Hepatocyte (in vitro differentiated cells): ENCODE data around the gene ABCA1. TPM values are rescaled to one million over a fixed set of nuclear protein-coding genes. Genes with fewer than 3 reads are reported as not detected.

Experiments used
- DNase-seq: peaks from one replicate; pipeline ENCODE4 v3.0.0-alpha.2; 2016; ENCODE audit warnings: low spot score
- H2AFZ ChIP-seq: fragments of 200-600 bp; sonication (generic); 2 replicates; pipeline ENCODE4 v1.6.0; 2016; ENCODE audit warnings: antibody characterized with exemption, mild to moderate bottlenecking
- H3K27ac ChIP-seq: fragments of 200-600 bp; sonication (generic); 2 replicates; pipeline ENCODE4 v1.5.1; 2016; ENCODE audit warnings: mild to moderate bottlenecking
- H3K27me3 ChIP-seq: fragments of 200-600 bp; sonication (generic); 2 replicates; pipeline ENCODE4 v1.6.1; 2016
- H3K36me3 ChIP-seq: fragments of 200-600 bp; sonication (generic); replicated peaks from 2 replicates; pipeline ENCODE4 v1.5.1; 2016; ENCODE audit warnings: low read depth; ENCODE audit not compliant: insufficient read depth
- H3K4me1 ChIP-seq: fragments of 200-600 bp; sonication (generic); 2 replicates; pipeline ENCODE4 v1.5.1; 2016; ENCODE audit warnings: mild to moderate bottlenecking, moderate library complexity; ENCODE audit not compliant: insufficient read depth
- H3K4me2 ChIP-seq: fragments of 200-600 bp; sonication (generic); 2 replicates; pipeline ENCODE4 v1.6.0; 2016
- H3K4me3 ChIP-seq: fragments of 200-600 bp; sonication (generic); 2 replicates; pipeline ENCODE4 v1.5.1; 2016; ENCODE audit warnings: mild to moderate bottlenecking
- H3K79me2 ChIP-seq: fragments of 200-600 bp; sonication (generic); 2 replicates; pipeline ENCODE4 v1.6.0; 2017; ENCODE audit warnings: mild to moderate bottlenecking
- H3K9me2 ChIP-seq: fragments of 200-600 bp; sonication (generic); replicated peaks from 2 replicates; pipeline ENCODE4 v1.6.0; 2017; ENCODE audit warnings: mild to moderate bottlenecking; ENCODE audit not compliant: insufficient read depth
- H3K9me3 ChIP-seq: fragments of 200-600 bp; sonication (generic); 2 replicates; pipeline ENCODE4 v1.5.1; 2016; ENCODE audit warnings: low read depth, mild to moderate bottlenecking
- H4K20me1 ChIP-seq: fragments of 200-600 bp; sonication (generic); 2 replicates; pipeline ENCODE4 v1.6.0; 2016; ENCODE audit warnings: mild to moderate bottlenecking; ENCODE audit not compliant: insufficient read depth, poor library complexity, severe bottlenecking
- EZH2 ChIP-seq: fragments of 200-600 bp; sonication (generic); IDR thresholded peaks from 2 replicates; pipeline ENCODE4 v1.6.1; 2016; ENCODE audit warnings: antibody characterized with exemption, mild to moderate bottlenecking, borderline replicate concordance
- EZH2phosphoT487 ChIP-seq: fragments of 200-600 bp; sonication (generic); IDR thresholded peaks from one replicate; pipeline ENCODE4 v1.6.1; 2018; ENCODE audit warnings: antibody characterized with exemption, mild to moderate bottlenecking, low read depth, moderate library complexity; ENCODE audit not compliant: unreplicated experiment, severe bottlenecking
- WGBS: methylation state at CpG from one replicate; pipeline ENCODE4 v1.1.6; 2016; ENCODE audit warnings: low lambda C conversion rate; ENCODE audit errors: missing lambda C conversion rate; 5-methylcytosine and 5-hydroxymethylcytosine counted together
- polyA plus RNA-seq: library from polyadenylated mRNA; unstranded; fragments of >200 nt; fragmentation: Nextera tagmentation; extraction: Ambion mirVana; gene quantifications from 2 replicates; pipeline ENCODE4 v1.2.1, GENCODE V29; 2016
- total RNA-seq: library from RNA; depleted of rRNA; stranded (reverse); fragments of >200 nt; gene quantifications from 2 replicates; pipeline ENCODE4 v1.2.3, GENCODE V29; 2014
- TF ChIP-seq, protein P1 (sequence below): fragments of 200-600 bp; sonication (generic); IDR thresholded peaks from 2 replicates; pipeline ENCODE4 v1.5.1; 2016; ENCODE audit warnings: antibody characterized with exemption, mild to moderate bottlenecking; ENCODE audit not compliant: poor library complexity

Gene ABCA1
- total and polyA plus RNA-seq, 2 experiments from 2014 or later: 14.5 to 87.4 TPM

- no peaks in the 10 kb centered on the region for H3K36me3 ChIP-seq
- no peaks in the 10 kb centered on the region for H3K9me3 ChIP-seq
- peaks cover 83% of the 10 kb centered on the region for H4K20me1 ChIP-seq
- TF ChIP-seq, protein P1, sequence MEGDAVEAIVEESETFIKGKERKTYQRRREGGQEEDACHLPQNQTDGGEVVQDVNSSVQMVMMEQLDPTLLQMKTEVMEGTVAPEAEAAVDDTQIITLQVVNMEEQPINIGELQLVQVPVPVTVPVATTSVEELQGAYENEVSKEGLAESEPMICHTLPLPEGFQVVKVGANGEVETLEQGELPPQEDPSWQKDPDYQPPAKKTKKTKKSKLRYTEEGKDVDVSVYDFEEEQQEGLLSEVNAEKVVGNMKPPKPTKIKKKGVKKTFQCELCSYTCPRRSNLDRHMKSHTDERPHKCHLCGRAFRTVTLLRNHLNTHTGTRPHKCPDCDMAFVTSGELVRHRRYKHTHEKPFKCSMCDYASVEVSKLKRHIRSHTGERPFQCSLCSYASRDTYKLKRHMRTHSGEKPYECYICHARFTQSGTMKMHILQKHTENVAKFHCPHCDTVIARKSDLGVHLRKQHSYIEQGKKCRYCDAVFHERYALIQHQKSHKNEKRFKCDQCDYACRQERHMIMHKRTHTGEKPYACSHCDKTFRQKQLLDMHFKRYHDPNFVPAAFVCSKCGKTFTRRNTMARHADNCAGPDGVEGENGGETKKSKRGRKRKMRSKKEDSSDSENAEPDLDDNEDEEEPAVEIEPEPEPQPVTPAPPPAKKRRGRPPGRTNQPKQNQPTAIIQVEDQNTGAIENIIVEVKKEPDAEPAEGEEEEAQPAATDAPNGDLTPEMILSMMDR: no peak
- TF ChIP-seq EZH2 (no peak), EZH2phosphoT487 (no peak)
- no peak for DNase-seq
- H3K79me2 ChIP-seq: peaks cover 97% of the 10 kb centered on the region
- no peak overlapping the region for H2AFZ ChIP-seq
- WGBS: 76% methylated on average over 2 of the region's 2 CpGs
- no peaks in the 10 kb centered on the region for H3K27me3 ChIP-seq
- H3K4me2 ChIP-seq: no peak overlapping the region
- H3K4me1 ChIP-seq: peaks cover 20% of the 10 kb centered on the region
- H3K9me2 ChIP-seq: no peaks in the 10 kb centered on the region
- peak overlapping the region; percentile 38 for H3K27ac ChIP-seq
- no peak overlapping the region for H3K4me3 ChIP-seq
Measured at GRCh38 chr9:104905931-104906330, 22.0 kb downstream of the ABCA1 start.

GRCh38 chr9:104905153-104905901 lies 22.6 kb downstream of the ABCA1 start:
- 85% methylated on average over 4 of the region's 4 CpGs for WGBS

GRCh38 chr9:104903609-104904008 lies 24.3 kb downstream of the ABCA1 start:
- H3K79me2 ChIP-seq: peaks cover 94% of the 10 kb centered on the region
- H3K27ac ChIP-seq: peak overlapping the region; percentile 70

More at GRCh38 chr9:104905153-104905901, 22.6 kb downstream of the ABCA1 start:
- Histone ChIP-seq H3K9me2 (no peaks in the 10 kb centered on the region), H3K4me3 (no peak overlapping the region), H4K20me1 (peaks cover 82% of the 10 kb centered on the region), H3K9me3 (no peaks in the 10 kb centered on the region), H3K4me1 (peaks cover 20% of the 10 kb centered on the region), H3K36me3 (no peaks in the 10 kb centered on the region), H3K79me2 (peaks cover 97% of the 10 kb centered on the region), H3K27me3 (no peaks in the 10 kb centered on the region), H3K4me2 (no peak overlapping the region), H3K27ac (peak overlapping the region; percentile 2), H2AFZ (no peak overlapping the region)
- TF ChIP-seq EZH2 (no peak), EZH2phosphoT487 (no peak)
- TF ChIP-seq, protein P1: no peak
- no peak for DNase-seq

More at GRCh38 chr9:104903609-104904008, 24.3 kb downstream of the ABCA1 start:
- Histone ChIP-seq H3K27me3 (no peaks in the 10 kb centered on the region), H3K36me3 (no peaks in the 10 kb centered on the region), H3K4me3 (no peak overlapping the region), H3K9me2 (no peaks in the 10 kb centered on the region), H2AFZ (no peak overlapping the region), H3K4me1 (peaks cover 18% of the 10 kb centered on the region), H4K20me1 (peaks cover 78% of the 10 kb centered on the region), H3K4me2 (peak overlapping the region; percentile 63), H3K9me3 (no peaks in the 10 kb centered on the region)
- 38% methylated on average over 8 of the region's 8 CpGs for WGBS
- TF ChIP-seq, protein P1: no peak
- no peak for TF ChIP-seq EZH2phosphoT487
- no peak for TF ChIP-seq EZH2
- peak; percentile 70 for DNase-seq
